ENCODE data around the gene RPA1. TPM values are rescaled to one million over a fixed set of nuclear protein-coding genes. Genes with fewer than 3 reads are reported as not detected.

RPA1 gene
- total RNA-seq, 1 experiment from 2014 or later = 69.1 TPM

- intact Hi-C loops (cut with micrococcal nuclease) = no loop called here
- no peaks in the 10 kb centered on the region for H3F3A ChIP-seq (ENCODE audit: low read length, unreplicated experiment)
- H3K4me1 ChIP-seq (ENCODE audit: insufficient read depth, low read length) = no peaks in the 10 kb centered on the region
- H3K79me2 ChIP-seq (ENCODE audit: low read length) = no peaks in the 10 kb centered on the region
- POLR2A ChIA-PET (ENCODE audit: unreplicated experiment) = no interaction called here
- H3K27ac ChIP-seq (ENCODE audit: low read length) = no peak overlapping the region
- no peaks in the 10 kb centered on the region for H4K20me1 ChIP-seq (ENCODE audit: low read length)
- H3K9me3 ChIP-seq (ENCODE audit: low read length) = no peaks in the 10 kb centered on the region
- H3K27me3 ChIP-seq (ENCODE audit: low read length) = no peaks in the 10 kb centered on the region
- H2AFZ ChIP-seq (ENCODE audit: low read length) = no peak overlapping the region
- ATAC-seq = no peak
- no peak overlapping the region for H3K4me2 ChIP-seq (ENCODE audit: low read length)
- H3K4me3 ChIP-seq (ENCODE audit: low read length) = no peak overlapping the region
- H3K9me2 ChIP-seq (replicated peaks; ENCODE audit: low read length) = no peaks in the 10 kb centered on the region
- no peak for DNase-seq
- CTCF ChIA-PET = no interaction called here
- TF ChIP-seq, protein P1, sequence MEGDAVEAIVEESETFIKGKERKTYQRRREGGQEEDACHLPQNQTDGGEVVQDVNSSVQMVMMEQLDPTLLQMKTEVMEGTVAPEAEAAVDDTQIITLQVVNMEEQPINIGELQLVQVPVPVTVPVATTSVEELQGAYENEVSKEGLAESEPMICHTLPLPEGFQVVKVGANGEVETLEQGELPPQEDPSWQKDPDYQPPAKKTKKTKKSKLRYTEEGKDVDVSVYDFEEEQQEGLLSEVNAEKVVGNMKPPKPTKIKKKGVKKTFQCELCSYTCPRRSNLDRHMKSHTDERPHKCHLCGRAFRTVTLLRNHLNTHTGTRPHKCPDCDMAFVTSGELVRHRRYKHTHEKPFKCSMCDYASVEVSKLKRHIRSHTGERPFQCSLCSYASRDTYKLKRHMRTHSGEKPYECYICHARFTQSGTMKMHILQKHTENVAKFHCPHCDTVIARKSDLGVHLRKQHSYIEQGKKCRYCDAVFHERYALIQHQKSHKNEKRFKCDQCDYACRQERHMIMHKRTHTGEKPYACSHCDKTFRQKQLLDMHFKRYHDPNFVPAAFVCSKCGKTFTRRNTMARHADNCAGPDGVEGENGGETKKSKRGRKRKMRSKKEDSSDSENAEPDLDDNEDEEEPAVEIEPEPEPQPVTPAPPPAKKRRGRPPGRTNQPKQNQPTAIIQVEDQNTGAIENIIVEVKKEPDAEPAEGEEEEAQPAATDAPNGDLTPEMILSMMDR (conservative IDR thresholded peaks at IDR 0.05; ENCODE audit: low read depth, low read length) = no peak
- H3K36me3 ChIP-seq (ENCODE audit: low read depth, low read length) = no peaks in the 10 kb centered on the region
- no TSS peak for BruUV-seq (replicated peaks)
- H3K9ac ChIP-seq (ENCODE audit: low read length) = no peak overlapping the region
These were observed 111.7 kb downstream of the RPA1 start for GRCh38 chr17:1941272-1942065.

DNA sequence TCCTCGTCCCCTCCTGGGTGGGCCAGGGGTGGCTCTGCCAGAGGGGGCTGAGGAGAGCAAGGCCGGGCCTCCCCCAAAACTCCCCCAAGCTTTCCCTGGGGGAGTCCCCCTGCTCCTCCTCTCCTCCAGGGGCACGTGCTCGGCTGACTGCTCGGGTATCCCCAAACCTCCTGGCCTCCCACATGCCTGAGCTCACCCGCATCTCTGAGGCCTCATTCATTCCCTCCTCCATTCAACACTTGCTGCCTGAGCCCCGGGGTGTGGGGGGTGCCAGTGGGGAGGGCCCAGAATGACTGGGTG, 112.2 kb downstream of the RPA1 start:
- Histone ChIP-seq H3K4me2 (ENCODE audit: low read length) (no peak overlapping the region), H3K4me3 (ENCODE audit: low read length) (no peak overlapping the region), H4K20me1 (ENCODE audit: low read length) (no peaks in the 10 kb centered on the region), H3F3A (ENCODE audit: low read length, unreplicated experiment) (no peaks in the 10 kb centered on the region), H3K27ac (ENCODE audit: low read length) (no peak overlapping the region), H3K79me2 (ENCODE audit: low read length) (no peaks in the 10 kb centered on the region), H2AFZ (ENCODE audit: low read length) (no peak overlapping the region), H3K4me1 (ENCODE audit: insufficient read depth, low read length) (no peaks in the 10 kb centered on the region), H3K9me2 (replicated peaks; ENCODE audit: low read length) (no peaks in the 10 kb centered on the region), H3K9ac (ENCODE audit: low read length) (no peak overlapping the region), H3K27me3 (ENCODE audit: low read length) (no peaks in the 10 kb centered on the region), H3K9me3 (ENCODE audit: low read length) (no peaks in the 10 kb centered on the region), H3K36me3 (ENCODE audit: low read depth, low read length) (no peaks in the 10 kb centered on the region)
- ChIA-PET POLR2A (ENCODE audit: unreplicated experiment) (no interaction called here), CTCF (no interaction called here)
- no peak for DNase-seq
- TF ChIP-seq, protein P1 (conservative IDR thresholded peaks at IDR 0.05; ENCODE audit: low read depth, low read length) = no peak
- TF ChIP-seq EZH2 (IDR thresholded peaks at IDR 0.05; ENCODE audit: low read length, unreplicated experiment) = no peak
- no peak for TF ChIP-seq EZH2phosphoT487 (IDR thresholded peaks at IDR 0.05; ENCODE audit: borderline replicate concordance, low read length)
- intact Hi-C loops (cut with micrococcal nuclease) = no loop called here
- ATAC-seq = no peak
- no TSS peak for BruUV-seq (replicated peaks)

GRCh38 chr17:1942666-1943435, 113.0 kb downstream of the RPA1 start:
- ATAC-seq = no peak
- intact Hi-C loops (cut with micrococcal nuclease) = no loop called here

More at GRCh38 chr17:1942666-1943435, 113.0 kb downstream of the RPA1 start:
- CTCF ChIA-PET = no interaction called here
- no peak for TF ChIP-seq EZH2phosphoT487 (IDR thresholded peaks at IDR 0.05; ENCODE audit: borderline replicate concordance, low read length)
- no peak for TF ChIP-seq EZH2 (IDR thresholded peaks at IDR 0.05; ENCODE audit: low read length, unreplicated experiment)
- TF ChIP-seq, protein P1 (conservative IDR thresholded peaks at IDR 0.05; ENCODE audit: low read depth, low read length) = no peak
- no peaks in the 10 kb centered on the region for H3F3A ChIP-seq (ENCODE audit: low read length, unreplicated experiment)
- no peak overlapping the region for H3K4me3 ChIP-seq (ENCODE audit: low read length)
- H3K4me1 ChIP-seq (ENCODE audit: insufficient read depth, low read length) = no peaks in the 10 kb centered on the region
- no peak overlapping the region for H2AFZ ChIP-seq (ENCODE audit: low read length)
- H3K79me2 ChIP-seq (ENCODE audit: low read length) = no peaks in the 10 kb centered on the region
- no peaks in the 10 kb centered on the region for H3K9me2 ChIP-seq (replicated peaks; ENCODE audit: low read length)
- BruUV-seq (replicated peaks) = no TSS peak
- H3K4me2 ChIP-seq (ENCODE audit: low read length) = no peak overlapping the region
- POLR2A ChIA-PET (ENCODE audit: unreplicated experiment) = no interaction called here
- no peak overlapping the region for H3K27ac ChIP-seq (ENCODE audit: low read length)
- H3K9me3 ChIP-seq (ENCODE audit: low read length) = no peaks in the 10 kb centered on the region
- no peaks in the 10 kb centered on the region for H4K20me1 ChIP-seq (ENCODE audit: low read length)
- no peak for DNase-seq
- no peak overlapping the region for H3K9ac ChIP-seq (ENCODE audit: low read length)
- no peaks in the 10 kb centered on the region for H3K27me3 ChIP-seq (ENCODE audit: low read length)
- no peaks in the 10 kb centered on the region for H3K36me3 ChIP-seq (ENCODE audit: low read depth, low read length)

All from PC-3 (cell line).